Gastroesophageal sphincter (tissue), 3 donors: ENCODE measurements around the gene PBX1.

ENCODE experiments used
- CTCF ChIP-seq, 4 experiments: fragments of 200-600 bp in 2 of 4; fragments of 450-650 bp in 2 of 4; sonication (generic) in 1 of 4; IDR thresholded peaks; one replicate each; pipeline ENCODE4 v1.5.1; 2017 to 2019; ENCODE audit warnings: antibody characterized with exemption in 4 of 4, mild to moderate bottlenecking in 2 of 4, moderate library complexity in 2 of 4
- POLR2AphosphoS5 ChIP-seq: sonication (generic); formaldehyde crosslinking; IDR thresholded peaks from one replicate; pipeline ENCODE4 v1.6.1; 2017; ENCODE audit warnings: antibody characterized with exemption

- TF ChIP-seq CTCF (IDR thresholded peaks at IDR 0.05) (no peak), POLR2AphosphoS5 (no peak)
These were observed 124.3 kb downstream of the PBX1 start for GRCh38 chr1:164683235-164683634.
